GM23338 (cell line): Measurements from ENCODE around the gene ANKRD55. TPM values are rescaled to one million over a fixed set of nuclear protein-coding genes. Genes with fewer than 3 reads are reported as not detected.

Experiments used
- ATAC-seq: fragments of 200-7000 bp; cut with Tn5 transposase; 3 replicates; pipeline ENCODE4 v1.9.1; 2020
- DNase-seq: peaks from one replicate; pipeline ENCODE4 v3.0.0-alpha.2; 2015; ENCODE audit warnings: low spot score
- H2AFZ ChIP-seq: fragments of 200-600 bp; sonication (generic); 2 replicates; pipeline ENCODE4 v1.8.0; 2016; ENCODE audit warnings: antibody characterized with exemption, mild to moderate bottlenecking, moderate library complexity
- H3F3A ChIP-seq: fragments of 200-600 bp; sonication (generic); replicated peaks from 2 replicates; pipeline ENCODE4 v1.8.0; 2017; ENCODE audit warnings: antibody characterized with exemption, mixed run types, low read depth
- H3K27ac ChIP-seq: fragments of 200-600 bp; sonication (generic); 2 replicates; pipeline ENCODE4 v1.6.1; 2016; ENCODE audit warnings: low read depth
- H3K27me3 ChIP-seq: fragments of 200-600 bp; sonication (generic); 2 replicates; pipeline ENCODE4 v1.8.0; 2016; ENCODE audit warnings: mild to moderate bottlenecking, mixed run types, moderate library complexity; ENCODE audit not compliant: insufficient read depth
- H3K36me3 ChIP-seq: fragments of 200-600 bp; sonication (generic); 2 replicates; pipeline ENCODE4 v1.8.0; 2016; ENCODE audit warnings: mild to moderate bottlenecking; ENCODE audit not compliant: insufficient read depth
- H3K4me1 ChIP-seq: fragments of 200-600 bp; sonication (generic); 2 replicates; pipeline ENCODE4 v1.8.0; 2016; ENCODE audit warnings: mild to moderate bottlenecking, moderate library complexity; ENCODE audit not compliant: insufficient read depth
- H3K4me2 ChIP-seq: fragments of 200-600 bp; sonication (generic); 2 replicates; pipeline ENCODE4 v1.7.1; 2017; ENCODE audit warnings: mixed run types
- H3K4me3 ChIP-seq: fragments of 200-600 bp; sonication (generic); 2 replicates; pipeline ENCODE4 v1.6.1; 2016; ENCODE audit warnings: mixed run types
- H3K79me2 ChIP-seq: fragments of 200-600 bp; sonication (generic); replicated peaks from 2 replicates; pipeline ENCODE4 v1.8.0; 2017; ENCODE audit warnings: mild to moderate bottlenecking; ENCODE audit not compliant: insufficient read depth
- H3K9me2 ChIP-seq: fragments of 200-600 bp; sonication (generic); 2 replicates; pipeline ENCODE4 v1.8.0; 2017; ENCODE audit not compliant: insufficient read depth
- H4K20me1 ChIP-seq: fragments of 200-600 bp; sonication (generic); replicated peaks from 2 replicates; pipeline ENCODE4 v1.8.0; 2017; ENCODE audit warnings: mild to moderate bottlenecking; ENCODE audit not compliant: insufficient read depth
- H3K27ac Mint-ChIP-seq: 2 replicates; pipeline ENCODE4 v1.8.0; 2020; ENCODE audit warnings: inconsistent platforms, mild to moderate bottlenecking, moderate library complexity, mixed read lengths
- H3K27me3 Mint-ChIP-seq: 3 replicates; pipeline ENCODE4 v1.8.0; 2022; ENCODE audit warnings: low read depth, mild to moderate bottlenecking, moderate library complexity, mixed read lengths, inconsistent platforms; ENCODE audit not compliant: insufficient read depth, poor library complexity
- H3K36me3 Mint-ChIP-seq: 3 replicates; pipeline ENCODE4 v1.8.0; 2021; ENCODE audit warnings: low read depth, mild to moderate bottlenecking, inconsistent platforms, moderate library complexity, mixed read lengths
- H3K4me1 Mint-ChIP-seq: 3 replicates; pipeline ENCODE4 v1.8.0; 2020; ENCODE audit warnings: mild to moderate bottlenecking, inconsistent platforms, mixed read lengths
- H3K4me3 Mint-ChIP-seq: 3 replicates; pipeline ENCODE4 v1.8.0; 2021; ENCODE audit warnings: moderate library complexity, mild to moderate bottlenecking, inconsistent platforms, mixed read lengths
- H3K9me3 Mint-ChIP-seq: 3 replicates; pipeline ENCODE4 v1.8.0; 2020; ENCODE audit warnings: moderate library complexity, mild to moderate bottlenecking, inconsistent platforms, mixed read lengths
- CREB1 ChIP-seq: fragments of 250-450 bp; sonication (Bioruptor Pico); IDR thresholded peaks from 2 replicates; pipeline ENCODE4 v1.5.0; 2020; ENCODE audit warnings: low read depth, mild to moderate bottlenecking, moderate library complexity
- CTCF ChIP-seq, 2 experiments: fragments of 200-600 bp in 1 of 2; sonication (generic) in 1 of 2; conservative IDR thresholded peaks; 2 replicates each; pipeline versions ENCODE4 v1.5.1 to v1.6.1; 2016 to 2017; ENCODE audit warnings: antibody characterized with exemption in 2 of 2, low read depth in 2 of 2, mild to moderate bottlenecking in 2 of 2, moderate library complexity in 1 of 2
- ETS1 ChIP-seq: IDR thresholded peaks from 2 replicates; pipeline ENCODE4 v1.6.1; 2016; ENCODE audit warnings: antibody characterized with exemption
- EZH2 ChIP-seq: fragments of 200-600 bp; sonication (generic); IDR thresholded peaks from one replicate; pipeline ENCODE4 v1.8.0; 2017; ENCODE audit warnings: antibody characterized with exemption, mild to moderate bottlenecking, low read depth; ENCODE audit not compliant: unreplicated experiment
- EZH2phosphoT487 ChIP-seq: fragments of 200-600 bp; sonication (generic); IDR thresholded peaks from one replicate; pipeline ENCODE4 v1.8.1; 2018; ENCODE audit warnings: antibody characterized with exemption; ENCODE audit not compliant: unreplicated experiment
- JUNB ChIP-seq: IDR thresholded peaks from one replicate; pipeline ENCODE4 v1.6.1; 2016; ENCODE audit warnings: antibody characterized with exemption; ENCODE audit not compliant: unreplicated experiment
- NANOG ChIP-seq: IDR thresholded peaks from 2 replicates; pipeline ENCODE4 v1.6.1; 2016; ENCODE audit warnings: antibody characterized with exemption, borderline replicate concordance
- STAT1 ChIP-seq: IDR thresholded peaks from one replicate; pipeline ENCODE4 v1.6.1; 2016; ENCODE audit warnings: antibody characterized with exemption; ENCODE audit not compliant: unreplicated experiment
- ZNF114 ChIP-seq: fragments of 250-450 bp; sonication (Bioruptor Pico); IDR thresholded peaks from 2 replicates; pipeline ENCODE4 v1.5.0; 2020; ENCODE audit warnings: mild to moderate bottlenecking, moderate library complexity
- ZNF331 ChIP-seq: fragments of 250-450 bp; sonication (Bioruptor Pico); IDR thresholded peaks from 2 replicates; pipeline ENCODE4 v1.5.0; 2020; ENCODE audit warnings: low read depth, mild to moderate bottlenecking, moderate library complexity
- ZNF462 ChIP-seq: fragments of 250-450 bp; sonication (Bioruptor Pico); IDR thresholded peaks from 2 replicates; pipeline ENCODE4 v1.5.0; 2020; ENCODE audit warnings: mild to moderate bottlenecking, moderate library complexity
- polyA plus RNA-seq: library from polyadenylated mRNA; unstranded; fragments of >200 nt; fragmentation: Nextera tagmentation; extraction: Ambion mirVana; gene quantifications from 2 replicates; pipeline ENCODE4 v1.2.1, GENCODE V29; 2016
- total RNA-seq: library from RNA; depleted of rRNA; stranded (reverse); fragments of >200 nt; shearing (Covaris generic); gene quantifications from 2 replicates; pipeline ENCODE4 v1.2.3, GENCODE V29; 2014

ANKRD55 gene
- total and polyA plus RNA-seq, 2 experiments from 2014 or later = not detected

- no peak for TF ChIP-seq ZNF331 (CRISPR knock-in tag)
- no peak for TF ChIP-seq EZH2
- no peak for TF ChIP-seq STAT1
Measured at GRCh38 chr5:56278335-56278753, 45.2 kb upstream of the ANKRD55 start (continued).

- Histone ChIP-seq H3K36me3 (no peaks in the 10 kb centered on the region), H3K4me1 (no peaks in the 10 kb centered on the region), H3K27ac (no peak overlapping the region), H4K20me1 (no peaks in the 10 kb centered on the region), H3K9me2 (0 out of 2 replicates have a peak, but pooled peaks cover 5% of the 10 kb centered on the region), H3F3A (no peaks in the 10 kb centered on the region), H3K27me3 (no peaks in the 10 kb centered on the region), H3K79me2 (no peaks in the 10 kb centered on the region), H2AFZ (no peak overlapping the region), H3K4me2 (no peak overlapping the region), H3K4me3 (no peak overlapping the region)
- H3K36me3 Mint-ChIP-seq = no peaks in the 10 kb centered on the region
- no peaks in the 10 kb centered on the region for H3K9me3 Mint-ChIP-seq
- no peak overlapping the region for H3K27ac Mint-ChIP-seq
- H3K4me1 Mint-ChIP-seq = peaks cover 4% of the 10 kb centered on the region; the same call in 1 of the 3 replicates
- DNase-seq (no peak), ATAC-seq (no peak)
- H3K4me3 Mint-ChIP-seq = no peak overlapping the region
- no peak for TF ChIP-seq NANOG
- no peak for TF ChIP-seq STAT1
- TF ChIP-seq CTCF (conservative IDR thresholded peaks at IDR 0.05; ENCODE audit: low read depth in 2 of 2) = no peak
- TF ChIP-seq ZNF331 (CRISPR knock-in tag) = no peak
- no peak for TF ChIP-seq JUNB
- no peak for TF ChIP-seq CREB1 (CRISPR knock-in tag)
- TF ChIP-seq EZH2phosphoT487 = no peak
- no peak for TF ChIP-seq ZNF114
- no peak for TF ChIP-seq EZH2
- TF ChIP-seq ZNF462 (CRISPR knock-in tag) = no peak
- no peak for TF ChIP-seq ETS1
- H3K27me3 Mint-ChIP-seq = peaks cover 2% of the 10 kb centered on the region
Measured at GRCh38 chr5:56277573-56277972, 44.4 kb upstream of the ANKRD55 start.
